COLO829 (cell line): Measurements from ENCODE around the gene SYNPR.

Experiments
- DNase-seq: peaks from one replicate; pipeline ENCODE4 v3.0.0; 2012; ENCODE audit warnings: low spot score

SYNPR gene

GRCh38 chr3:63556401-63556800 is 278.3 kb downstream of the SYNPR start:
- DNase-seq: no peak

GRCh38 chr3:63557912-63558311 is 279.8 kb downstream of the SYNPR start:
- no peak for DNase-seq

GRCh38 chr3:63559884-63560283 is 281.8 kb downstream of the SYNPR start:
- DNase-seq: peak; percentile 45

- no peak for DNase-seq
These were observed 283.8 kb downstream of the SYNPR start for GRCh38 chr3:63561879-63562278.

GRCh38 chr3:63562323-63562722 is 284.2 kb downstream of the SYNPR start:
- no peak for DNase-seq

GRCh38 chr3:63563572-63563971 is 285.5 kb downstream of the SYNPR start:
- no peak for DNase-seq

- no peak for DNase-seq
These were observed 287.1 kb downstream of the SYNPR start for GRCh38 chr3:63565220-63565619.

- peak; percentile 32 for DNase-seq
These were observed 293.6 kb downstream of the SYNPR start for GRCh38 chr3:63571682-63572081.

GRCh38 chr3:63576846-63577245 is 298.7 kb downstream of the SYNPR start:
- no peak for DNase-seq

- no peak for DNase-seq
These were observed 300.8 kb downstream of the SYNPR start for GRCh38 chr3:63578858-63579257.

GRCh38 chr3:63580151-63580550 is 302.0 kb downstream of the SYNPR start:
- DNase-seq: no peak

- no peak for DNase-seq
These were observed 304.9 kb downstream of the SYNPR start for GRCh38 chr3:63582943-63583500.

- no peak for DNase-seq
These were observed 306.6 kb downstream of the SYNPR start for GRCh38 chr3:63584681-63585080.

GRCh38 chr3:63585927-63586326 is 307.8 kb downstream of the SYNPR start:
- no peak for DNase-seq

- no peak for DNase-seq
These were observed 310.8 kb downstream of the SYNPR start for GRCh38 chr3:63588895-63589294.

- no peak for DNase-seq
These were observed 315.7 kb downstream of the SYNPR start for GRCh38 chr3:63593779-63594178.

- DNase-seq: no peak
These were observed 317.1 kb downstream of the SYNPR start for GRCh38 chr3:63595221-63595620.

GRCh38 chr3:63597019-63597418 is 318.9 kb downstream of the SYNPR start:
- no peak for DNase-seq

GRCh38 chr3:63607716-63608115 is 329.6 kb downstream of the SYNPR start:
- DNase-seq: peak; percentile 48

- DNase-seq: no peak
These were observed 331.3 kb downstream of the SYNPR start for GRCh38 chr3:63609408-63609807.

- DNase-seq: no peak
These were observed 331.7 kb downstream of the SYNPR start for GRCh38 chr3:63609834-63610233.

- no peak for DNase-seq
These were observed 333.3 kb downstream of the SYNPR start for GRCh38 chr3:63611382-63611781.

- DNase-seq: no peak
These were observed 335.5 kb downstream of the SYNPR start for GRCh38 chr3:63613561-63613960.

GRCh38 chr3:63617391-63617790 is 339.3 kb downstream of the SYNPR start:
- DNase-seq: no peak
